Body of pancreas (tissue), 4 donors: ENCODE data around the gene KLF1. TPM values are rescaled to one million over a fixed set of nuclear protein-coding genes. Genes with fewer than 3 reads are reported as not detected.
A peak's percentile ranks its signal among the peaks of the same experiment; 100 is the strongest.

Experiments used
- ATAC-seq: fragments of 150-250 bp; one replicate; pipeline ENCODE4 v1.9.1; 2016
- DNase-seq, 4 donors: peaks; one replicate each; pipeline ENCODE4 v3.0.0-alpha.2; 2019
- H3K27ac ChIP-seq, 4 donors: fragments of 200-600 bp; sonication (generic); 1 replicate in 3 of 4; 2 replicates in 1 of 4; pipeline versions ENCODE4 v1.5.1 to v1.6.1; 2016 to 2019; ENCODE audit warnings: mild to moderate bottlenecking in 1 of 4, mixed read lengths in 1 of 4, moderate library complexity in 1 of 4
- H3K27me3 ChIP-seq, 2 donors: fragments of 200-600 bp; sonication (generic); one replicate each; pipeline ENCODE4 v1.6.0; 2016; ENCODE audit warnings: mild to moderate bottlenecking in 1 of 2
- H3K36me3 ChIP-seq, 2 donors: fragments of 200-600 bp; sonication (generic); replicated peaks in 1 of 2; 2 replicates each; pipeline ENCODE4 v1.5.1; 2016; ENCODE audit warnings: low read depth in 2 of 2; ENCODE audit not compliant: insufficient read depth in 1 of 2
- H3K4me1 ChIP-seq: fragments of 200-600 bp; sonication (generic); one replicate; pipeline ENCODE4 v1.6.0; 2016
- H3K4me3 ChIP-seq, 2 donors: fragments of 200-600 bp; sonication (generic); 1 replicate in 1 of 2; 2 replicates in 1 of 2; pipeline ENCODE4 v1.5.1; 2016 to 2019
- H3K9me3 ChIP-seq, 3 donors: fragments of 200-600 bp; sonication (generic); 1 replicate in 2 of 3; 2 replicates in 1 of 3; pipeline ENCODE4 v1.5.1; 2016
- CTCF ChIP-seq, 7 experiments: fragments of 450-650 bp in 4 of 7; fragments of 200-600 bp in 3 of 7; sonication (generic) in 3 of 7; IDR thresholded peaks; one replicate each; pipeline ENCODE4 v1.5.1; 2016 to 2019; ENCODE audit warnings: antibody characterized with exemption in 7 of 7
- POLR2A ChIP-seq, 3 donors: fragments of 450-650 bp; IDR thresholded peaks; one replicate each; pipeline ENCODE4 v1.6.1; 2016; ENCODE audit warnings: antibody characterized with exemption in 3 of 3, mild to moderate bottlenecking in 2 of 3
- WGBS, 2 donors: methylation state at CpG; one replicate each; pipeline ENCODE4 v1.1.5; 2017; 5-methylcytosine and 5-hydroxymethylcytosine counted together
- intact Hi-C: fragments of 100-400 bp; cut with DNase I; formaldehyde crosslinking; loops from one replicate; pipeline ENCODE4 v1.15.1; 2023
- total RNA-seq, 2 donors: library from RNA; depleted of rRNA; stranded (reverse); fragments of >200 nt; gene quantifications; one replicate each; pipeline ENCODE4 v1.1.0, GENCODE V29; 2016

The KLF1 gene
- total RNA-seq, 2 donors from 2014 or later: not detected

GRCh38 chr19:12884202-12884601 lies 2.8 kb downstream of the KLF1 start:
- peaks cover 25% of the 10 kb centered on the region for H3K4me1 ChIP-seq
- H3K4me3 ChIP-seq: no peak overlapping the region
- H3K9me3 ChIP-seq: peaks cover 0 to 6% (median 0%) of the 10 kb centered on the region in 3 donors
- H3K27me3 ChIP-seq: no peaks in the 10 kb centered on the region
- no peaks in the 10 kb centered on the region for H3K36me3 ChIP-seq
- TF ChIP-seq CTCF (IDR thresholded peaks at IDR 0.05) (no peak), POLR2A (IDR thresholded peaks at IDR 0.05) (no peak)
- DNase-seq (no peak), ATAC-seq (no peak)
- 100% methylated on average over 3 of the region's 3 CpGs for WGBS, 2 donors
- H3K27ac ChIP-seq: no peak overlapping the region
- intact Hi-C loops: no loop called here

- Histone ChIP-seq H3K4me1 (peaks cover 25% of the 10 kb centered on the region), H3K4me3 (no peak overlapping the region), H3K27me3 (no peaks in the 10 kb centered on the region), H3K9me3 (peaks cover 0 to 6% (median 0%) of the 10 kb centered on the region in 3 donors), H3K27ac (no peak overlapping the region), H3K36me3 (no peaks in the 10 kb centered on the region)
- WGBS, 2 donors: 93 to 94% methylated on average over 3 of the region's 3 CpGs
- no peak for ATAC-seq
- intact Hi-C loops: no loop called here
- no peak for TF ChIP-seq CTCF (IDR thresholded peaks at IDR 0.05)
- TF ChIP-seq POLR2A (IDR thresholded peaks at IDR 0.05): no peak
- DNase-seq: no peak
These were observed 4.4 kb downstream of the KLF1 start for GRCh38 chr19:12882589-12882988.

- peaks cover 0 to 6% (median 0%) of the 10 kb centered on the region in 3 donors for H3K9me3 ChIP-seq
- DNase-seq: peak; percentile 99
- TF ChIP-seq POLR2A (IDR thresholded peaks at IDR 0.05) (peak; percentile 95 to 99 (median 98)), CTCF (IDR thresholded peaks at IDR 0.05) (no peak)
- H3K27ac ChIP-seq: peak within 1 kb of the TSS; percentile 85 to 98 (median 90)
- H3K36me3 ChIP-seq: no peaks in the 10 kb centered on the region
- no peaks in the 10 kb centered on the region for H3K27me3 ChIP-seq
- H3K4me3 ChIP-seq: peak within 1 kb of the TSS; percentile 46 to 63
- peaks cover 25% of the 10 kb centered on the region for H3K4me1 ChIP-seq
- 1 to 2% methylated on average over 20 to 38 of the region's 38 CpGs for WGBS, 2 donors
- peak; percentile 92 for ATAC-seq
- intact Hi-C loops: no loop called here
These were observed 5.7 kb downstream of the KLF1 start, which contains the start of gene DNASE2 for GRCh38 chr19:12881172-12881808. TSS of gene DNASE2 (minus strand) at chr19:12881449. CDS start at chr19:12881375, 74 bp downstream.

GRCh38 chr19:12880551-12881171 lies 6.3 kb downstream of the KLF1 start:
- no peaks in the 10 kb centered on the region for H3K36me3 ChIP-seq
- no peak for TF ChIP-seq CTCF (IDR thresholded peaks at IDR 0.05)
- TF ChIP-seq POLR2A (IDR thresholded peaks at IDR 0.05): no peak
- H3K27me3 ChIP-seq: no peaks in the 10 kb centered on the region
- H3K9me3 ChIP-seq: peaks cover 0 to 6% (median 0%) of the 10 kb centered on the region in 3 donors
- intact Hi-C loops: no loop called here
- ATAC-seq (peak; percentile 21), DNase-seq (peak; percentile 34 to 50 (median 49))
- H3K27ac ChIP-seq: peak overlapping the region; percentile 85 to 98 (median 90)
- peaks cover 21% of the 10 kb centered on the region for H3K4me1 ChIP-seq
- H3K4me3 ChIP-seq: peak overlapping the region; percentile 46 to 63
- WGBS, 2 donors: 7 to 19% methylated on average over 7 to 29 of the region's 29 CpGs
